Breast epithelium (tissue), 4 donors: ENCODE results near the gene DCXR. TPM values are rescaled to one million over a fixed set of nuclear protein-coding genes. Genes with fewer than 3 reads are reported as not detected.
A peak's percentile ranks its signal among the peaks of the same experiment; 100 is the strongest.

Experiments used
- DNase-seq, 2 donors: peaks; one replicate each; pipeline ENCODE4 v3.0.0-alpha.2; 2019; ENCODE audit warnings: low spot score in 2 of 2
- H3K27ac ChIP-seq, 2 donors: fragments of 200-600 bp; sonication (generic) in 1 of 2; one replicate each; pipeline ENCODE4 v1.5.1; 2016 to 2019; ENCODE audit warnings: mild to moderate bottlenecking in 1 of 2
- H3K27me3 ChIP-seq, 2 donors: fragments of 200-600 bp; sonication (generic) in 1 of 2; one replicate each; pipeline versions ENCODE4 v1.5.1 to v1.6.0; 2017 to 2019; ENCODE audit warnings: control low read depth in 1 of 2, mild to moderate bottlenecking in 1 of 2
- H3K36me3 ChIP-seq: fragments of 200-600 bp; one replicate; pipeline ENCODE4 v1.5.1; 2019
- H3K4me1 ChIP-seq, 2 donors: fragments of 200-600 bp; sonication (generic); one replicate each; pipeline ENCODE4 v1.5.1; 2016 to 2019; ENCODE audit warnings: control low read depth in 1 of 2
- H3K4me3 ChIP-seq, 3 donors: fragments of 200-600 bp; sonication (generic); 1 replicate in 2 of 3; 2 replicates in 1 of 3; pipeline ENCODE4 v1.5.1; 2016 to 2019; ENCODE audit warnings: mild to moderate bottlenecking in 3 of 3, moderate library complexity in 2 of 3
- H3K9me3 ChIP-seq, 2 donors: fragments of 200-600 bp; sonication (generic) in 1 of 2; one replicate each; pipeline ENCODE4 v1.5.1; 2016 to 2019; ENCODE audit warnings: control low read depth in 1 of 2
- POLR2A ChIP-seq: fragments of 450-650 bp; IDR thresholded peaks from one replicate; pipeline ENCODE4 v1.6.1; 2016; ENCODE audit warnings: antibody characterized with exemption, mild to moderate bottlenecking, moderate library complexity
- POLR2AphosphoS5 ChIP-seq, 3 donors: sonication (generic); formaldehyde crosslinking; IDR thresholded peaks; one replicate each; pipeline ENCODE4 v1.6.1; 2017; ENCODE audit warnings: antibody characterized with exemption in 3 of 3
- intact Hi-C: fragments of 100-400 bp; cut with DNase I; formaldehyde crosslinking; loops from one replicate; pipeline ENCODE4 v1.15.1; 2023; ENCODE audit warnings: low total_unique reads
- total RNA-seq, 3 donors: library from RNA; depleted of rRNA; stranded (reverse); fragments of >200 nt; gene quantifications; one replicate each; pipeline ENCODE4 v1.1.0, GENCODE V29; 2016
- TF ChIP-seq, protein P1 (sequence below), 3 donors: fragments of 450-650 bp; IDR thresholded peaks; one replicate each; pipeline ENCODE4 v1.5.1; 2016 to 2017; ENCODE audit warnings: antibody characterized with exemption in 3 of 3, mild to moderate bottlenecking in 3 of 3, moderate library complexity in 3 of 3

DCXR gene
- total RNA-seq, 3 donors from 2014 or later = 202 to 484 (median 228) TPM

DNA sequence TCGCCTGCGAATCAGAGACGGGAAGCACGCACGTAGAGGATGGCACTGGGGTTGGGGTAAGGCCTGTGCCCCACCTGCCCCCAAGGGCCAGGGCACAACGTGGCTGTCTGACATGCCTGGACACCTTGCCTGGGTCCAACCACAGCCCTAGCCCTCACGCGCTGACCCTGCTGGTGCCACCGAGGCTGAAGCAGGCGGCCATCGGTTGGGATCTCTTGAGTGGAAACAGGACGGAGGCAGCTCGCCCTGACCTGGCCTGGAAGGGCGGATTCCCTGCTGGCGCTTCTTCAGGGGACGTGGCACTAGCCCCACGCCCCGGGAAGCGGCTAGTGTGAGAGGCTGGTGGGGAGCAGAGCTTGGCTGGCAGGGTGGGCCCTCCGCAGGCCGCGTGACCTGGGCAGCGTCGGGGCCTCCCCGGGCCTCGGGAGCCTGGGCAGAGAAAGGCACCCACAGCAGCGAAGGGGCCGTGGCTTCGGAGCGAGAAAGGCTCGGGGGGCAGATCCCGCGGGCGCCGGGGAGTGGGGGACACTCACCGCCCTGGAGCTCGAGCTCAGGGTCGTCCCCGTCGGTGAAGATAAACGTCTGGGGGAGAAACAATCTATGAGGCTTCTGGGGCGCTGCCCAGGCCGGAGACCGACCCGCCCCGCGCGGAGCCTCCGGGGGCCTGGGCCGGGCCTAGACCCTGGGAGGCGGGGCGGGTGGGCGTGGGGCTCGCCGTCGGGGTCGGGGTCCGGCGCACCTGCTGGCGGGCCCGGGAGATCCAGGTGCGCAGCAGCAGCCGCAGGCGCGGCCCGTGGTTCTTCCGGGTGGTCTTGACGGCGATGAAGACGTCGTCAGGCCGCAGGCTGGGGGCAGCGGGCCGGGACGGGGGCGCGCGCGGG, 13.5 kb upstream of the DCXR start:
- H3K27me3 ChIP-seq = no peaks in the 10 kb centered on the region
- H3K9me3 ChIP-seq = no peaks in the 10 kb centered on the region
- DNase-seq = no peak
- H3K36me3 ChIP-seq = no peaks in the 10 kb centered on the region
- intact Hi-C loops = no loop called here
- H3K4me3 ChIP-seq = peak overlapping the region; percentile 79 to 98 (median 79)
- no peak for TF ChIP-seq POLR2A
- peaks cover 6 to 23% of the 10 kb centered on the region in 2 donors for H3K4me1 ChIP-seq
- H3K27ac ChIP-seq = peak overlapping the region; percentile 55 to 84

DNA sequence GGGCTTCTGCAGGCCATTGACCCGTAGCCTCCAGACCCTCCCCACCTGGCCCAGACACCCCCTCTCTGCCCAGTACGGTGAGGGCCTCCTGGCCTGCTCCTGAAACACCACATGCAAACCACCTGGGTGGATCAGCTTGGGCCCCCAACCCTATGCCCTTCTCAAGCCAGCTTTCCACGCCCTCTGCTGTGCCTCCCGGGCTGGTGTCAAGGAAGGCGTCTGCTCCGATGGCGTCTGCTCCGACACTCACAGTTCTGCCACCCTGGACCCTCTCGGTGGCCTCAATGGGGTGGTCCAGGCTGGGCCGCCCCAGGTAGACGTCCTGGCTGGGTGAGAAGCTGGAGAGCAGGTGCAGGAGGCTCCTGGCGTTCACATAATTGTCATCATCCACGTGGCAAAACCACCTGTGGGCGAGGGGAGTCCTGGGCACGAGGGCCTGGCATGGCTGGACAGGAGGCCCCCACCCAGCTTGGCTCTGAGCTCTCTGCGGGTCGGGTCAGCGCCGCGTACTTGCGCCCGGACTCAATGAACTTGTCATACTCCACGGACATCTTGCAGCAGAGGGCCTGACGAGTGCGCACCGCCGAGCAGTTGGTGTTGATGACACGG, 12.8 kb upstream of the DCXR start:
- peak overlapping the region; percentile 79 to 98 (median 79) for H3K4me3 ChIP-seq
- intact Hi-C loops = no loop called here
- no peaks in the 10 kb centered on the region for H3K27me3 ChIP-seq
- H3K4me1 ChIP-seq = peaks cover 6 to 23% of the 10 kb centered on the region in 2 donors
- TF ChIP-seq, protein P1, sequence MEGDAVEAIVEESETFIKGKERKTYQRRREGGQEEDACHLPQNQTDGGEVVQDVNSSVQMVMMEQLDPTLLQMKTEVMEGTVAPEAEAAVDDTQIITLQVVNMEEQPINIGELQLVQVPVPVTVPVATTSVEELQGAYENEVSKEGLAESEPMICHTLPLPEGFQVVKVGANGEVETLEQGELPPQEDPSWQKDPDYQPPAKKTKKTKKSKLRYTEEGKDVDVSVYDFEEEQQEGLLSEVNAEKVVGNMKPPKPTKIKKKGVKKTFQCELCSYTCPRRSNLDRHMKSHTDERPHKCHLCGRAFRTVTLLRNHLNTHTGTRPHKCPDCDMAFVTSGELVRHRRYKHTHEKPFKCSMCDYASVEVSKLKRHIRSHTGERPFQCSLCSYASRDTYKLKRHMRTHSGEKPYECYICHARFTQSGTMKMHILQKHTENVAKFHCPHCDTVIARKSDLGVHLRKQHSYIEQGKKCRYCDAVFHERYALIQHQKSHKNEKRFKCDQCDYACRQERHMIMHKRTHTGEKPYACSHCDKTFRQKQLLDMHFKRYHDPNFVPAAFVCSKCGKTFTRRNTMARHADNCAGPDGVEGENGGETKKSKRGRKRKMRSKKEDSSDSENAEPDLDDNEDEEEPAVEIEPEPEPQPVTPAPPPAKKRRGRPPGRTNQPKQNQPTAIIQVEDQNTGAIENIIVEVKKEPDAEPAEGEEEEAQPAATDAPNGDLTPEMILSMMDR (IDR thresholded peaks at IDR 0.05) = no peak
- TF ChIP-seq POLR2AphosphoS5 (IDR thresholded peaks at IDR 0.05) (no peak), POLR2A (no peak)
- no peak for DNase-seq
- H3K27ac ChIP-seq = peak overlapping the region; percentile 55 to 84
- no peaks in the 10 kb centered on the region for H3K36me3 ChIP-seq
- no peaks in the 10 kb centered on the region for H3K9me3 ChIP-seq

DNA sequence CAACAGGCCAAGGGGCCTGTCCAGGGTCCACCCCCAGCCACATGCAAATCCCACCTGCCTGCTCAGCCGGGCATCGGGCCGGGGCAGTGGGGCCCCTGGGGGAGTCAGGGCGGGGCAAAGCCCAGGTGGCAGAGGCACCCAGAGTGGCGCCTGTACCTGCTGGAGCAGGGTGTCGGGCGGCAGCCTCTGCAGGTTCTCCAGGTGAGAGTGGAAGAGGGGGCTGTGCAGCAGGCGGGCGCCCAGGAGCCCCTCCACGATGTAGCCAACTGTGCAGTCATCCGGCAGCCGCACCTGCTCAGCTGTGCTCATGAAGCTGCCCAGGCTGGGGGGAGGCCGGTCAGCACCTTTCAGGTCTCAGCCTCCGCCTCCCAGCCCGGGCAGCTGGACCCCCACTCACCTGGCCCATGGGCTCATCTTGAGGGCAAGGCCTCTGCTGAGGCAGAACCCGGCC, 12.0 kb upstream of the DCXR start:
- DNase-seq = no peak
- Histone ChIP-seq H3K4me3 (no peak overlapping the region), H3K27me3 (no peaks in the 10 kb centered on the region), H3K36me3 (no peaks in the 10 kb centered on the region), H3K27ac (no peak overlapping the region), H3K9me3 (no peaks in the 10 kb centered on the region), H3K4me1 (peaks cover 6 to 23% of the 10 kb centered on the region in 2 donors)
- TF ChIP-seq POLR2AphosphoS5 (IDR thresholded peaks at IDR 0.05) = no peak
- TF ChIP-seq POLR2A = no peak
- TF ChIP-seq, protein P1 (IDR thresholded peaks at IDR 0.05) = no peak
- intact Hi-C loops = no loop called here

DNA sequence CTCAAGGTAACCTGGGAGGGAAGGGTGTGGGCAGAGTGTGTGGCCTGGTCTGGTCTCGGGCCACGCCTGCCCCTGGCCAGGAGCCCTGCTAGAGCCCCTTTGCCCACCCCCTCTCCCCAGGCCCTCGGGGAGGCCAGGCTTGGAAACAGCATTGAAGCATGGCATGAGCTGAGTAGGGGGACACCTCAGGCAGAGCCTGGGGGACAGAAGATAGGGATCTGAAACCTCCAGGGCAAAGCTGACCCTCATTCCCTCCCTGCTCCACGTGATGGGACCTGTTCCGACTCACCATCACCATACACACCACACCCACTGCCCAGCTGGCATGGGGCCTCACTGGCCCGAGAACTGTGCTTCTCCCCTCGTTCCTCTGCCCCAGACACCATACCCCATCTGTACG, 11.6 kb upstream of the DCXR start:
- intact Hi-C loops = no loop called here
- H3K27me3 ChIP-seq = no peaks in the 10 kb centered on the region
- TF ChIP-seq, protein P1 (IDR thresholded peaks at IDR 0.05) = no peak
- TF ChIP-seq POLR2AphosphoS5 (IDR thresholded peaks at IDR 0.05) (no peak), POLR2A (no peak)
- no peaks in the 10 kb centered on the region for H3K9me3 ChIP-seq
- no peak overlapping the region for H3K27ac ChIP-seq
- no peak for DNase-seq
- no peaks in the 10 kb centered on the region for H3K36me3 ChIP-seq
- no peak overlapping the region for H3K4me3 ChIP-seq
- peaks cover 6 to 23% of the 10 kb centered on the region in 2 donors for H3K4me1 ChIP-seq

DNA sequence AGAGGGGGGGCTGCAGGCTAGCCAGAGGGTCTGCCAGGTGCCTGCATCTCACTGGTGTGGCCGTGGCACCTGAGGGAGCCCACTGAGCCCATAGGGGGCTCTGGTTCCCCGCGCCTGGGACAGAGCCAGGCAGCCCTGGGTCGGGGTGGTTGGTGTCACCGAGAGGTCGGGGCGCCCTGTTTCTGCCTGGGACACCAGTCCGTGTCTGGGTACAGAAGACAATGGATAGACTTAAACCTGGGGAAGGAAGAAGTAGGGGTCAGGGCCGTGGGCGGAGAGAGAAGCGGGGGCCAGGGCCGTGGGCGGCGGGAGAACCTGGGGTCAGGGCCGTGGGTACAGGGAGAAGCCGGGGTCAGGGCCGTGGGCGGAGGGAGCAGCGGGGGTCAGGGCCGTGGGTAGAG, 11.1 kb upstream of the DCXR start:
- Histone ChIP-seq H3K4me3 (no peak overlapping the region), H3K9me3 (no peaks in the 10 kb centered on the region), H3K36me3 (no peaks in the 10 kb centered on the region), H3K4me1 (peaks cover 6 to 21% of the 10 kb centered on the region in 2 donors), H3K27me3 (no peaks in the 10 kb centered on the region), H3K27ac (no peak overlapping the region)
- no peak for DNase-seq
- intact Hi-C loops = no loop called here
- TF ChIP-seq, protein P1 (IDR thresholded peaks at IDR 0.05) = no peak
- TF ChIP-seq POLR2A (no peak), POLR2AphosphoS5 (IDR thresholded peaks at IDR 0.05) (no peak)
